Measurements from ENCODE around the gene ZMPSTE24. TPM values are rescaled to one million over a fixed set of nuclear protein-coding genes. Genes with fewer than 3 reads are reported as not detected.

ZMPSTE24 gene
- polyA plus RNA-seq, 2 of the 4 experiments (the other 2 are of a cell fraction): 44.3 to 61.3 TPM

DNA sequence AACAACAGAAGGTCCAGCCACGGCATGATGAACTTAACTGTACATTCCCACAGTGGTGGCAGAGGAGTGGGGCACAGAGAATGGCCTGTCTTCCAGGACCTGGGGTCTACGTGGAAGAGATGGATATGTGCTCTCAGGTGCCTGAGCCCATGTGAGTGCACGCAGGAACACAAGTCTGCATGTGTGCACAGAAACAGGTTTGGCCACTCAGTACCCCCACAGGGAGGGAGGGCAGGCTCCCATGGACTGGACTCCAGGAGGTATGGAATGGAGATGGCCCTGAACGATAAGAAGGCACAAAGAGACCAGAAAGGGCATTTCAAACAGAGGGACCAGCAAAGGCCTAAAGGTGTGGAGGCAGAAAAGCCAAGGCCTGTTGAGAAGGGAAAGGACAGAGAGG, 48.3 kb downstream of the ZMPSTE24 start:
- ChIA-PET CTCF (interaction anchor here (0.6 to 1.6 kb wide), 6 partner anchors 9 to 1199 kb away, joined by 3 to 5 read pairs (median 4); no protein-coding TSS in a partner anchor), POLR2A (no interaction called here)
- no peaks in the 10 kb centered on the region for H3K4me1 ChIP-seq
- H3K27ac ChIP-seq: no peak overlapping the region
- ATAC-seq: no peak
- no peak for DNase-seq (ENCODE audit: low read depth in 1 of 2, low spot score in 1 of 2)
- no peak overlapping the region for H3K4me2 ChIP-seq
- FAIRE-seq: no peak
- WGBS (ENCODE audit: missing lambda C conversion rate): 59% methylated on average over 2 of the region's 4 CpGs
- TF ChIP-seq BHLHE40 (IDR thresholded peaks at IDR 0.05; ENCODE audit: low read depth, low read length) (no peak), EHF (CRISPR knock-in tag; IDR thresholded peaks at IDR 0.05) (no peak), RCOR1 (IDR thresholded peaks at IDR 0.05; ENCODE audit: low read depth, low read length) (no peak), HEYL (CRISPR knock-in tag; IDR thresholded peaks at IDR 0.05) (no peak), ZSCAN20 (CRISPR knock-in tag; IDR thresholded peaks at IDR 0.05) (no peak), CHD2 (IDR thresholded peaks at IDR 0.05; ENCODE audit: low read length, partially characterized antibody) (no peak), POLR2A (IDR thresholded peaks at IDR 0.05; ENCODE audit: low read length) (no peak), HOXB13 (CRISPR knock-in tag; IDR thresholded peaks at IDR 0.05; ENCODE audit: low read depth) (no peak), HOXA7 (CRISPR knock-in tag; IDR thresholded peaks at IDR 0.05) (no peak), TFCP2L1 (CRISPR knock-in tag; IDR thresholded peaks at IDR 0.05) (no peak), NFE2L2 (conservative IDR thresholded peaks at IDR 0.05; ENCODE audit: low read length) (no peak)
- no peak overlapping the region for H3K4me3 ChIP-seq
- no peaks in the 10 kb centered on the region for H3K9me3 ChIP-seq

DNA sequence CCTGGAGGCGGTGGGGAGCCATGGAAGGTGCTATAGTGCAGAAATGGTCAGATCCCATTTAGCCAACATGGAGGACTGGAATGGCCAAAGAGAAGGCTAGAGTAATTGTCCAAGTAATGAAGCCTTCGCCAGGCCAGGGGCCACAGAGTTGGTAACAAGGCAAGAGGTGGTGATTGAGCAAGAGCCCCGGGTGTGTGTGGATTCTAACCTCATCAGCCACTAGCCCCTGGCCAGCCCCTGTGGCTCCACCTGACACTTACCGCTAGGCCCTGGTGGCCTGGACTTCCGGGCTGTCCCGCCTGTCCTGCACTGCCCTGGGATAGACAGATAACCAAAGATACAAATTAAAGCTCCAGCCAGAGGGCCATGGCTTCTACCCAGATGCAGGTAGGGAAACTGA, 49.1 kb downstream of the ZMPSTE24 start:
- Histone ChIP-seq H3K27ac (no peak overlapping the region), H3K4me1 (no peaks in the 10 kb centered on the region), H3K9me3 (no peaks in the 10 kb centered on the region), H3K4me2 (no peak overlapping the region), H3K4me3 (no peak overlapping the region)
- DNase-seq (ENCODE audit: low read depth in 1 of 2, low spot score in 1 of 2) (no peak), ATAC-seq (no peak), FAIRE-seq (no peak)
- WGBS (ENCODE audit: missing lambda C conversion rate): 86% methylated on average over 6 of the region's 6 CpGs
- no peak for TF ChIP-seq HEYL (CRISPR knock-in tag; IDR thresholded peaks at IDR 0.05)
- CTCF ChIA-PET: interaction anchor here (0.7 to 1.6 kb wide), 3 partner anchors 8 to 242 kb away, joined by 3 to 5 read pairs (median 3); no protein-coding TSS in a partner anchor
- POLR2A ChIA-PET: no interaction called here

- DNase-seq (ENCODE audit: low read depth in 1 of 2, low spot score in 1 of 2): no peak
- no peak for FAIRE-seq
- ChIA-PET CTCF (no interaction called here), POLR2A (no interaction called here)
- Histone ChIP-seq H3K9me3 (no peaks in the 10 kb centered on the region), H3K4me2 (no peak overlapping the region), H3K4me3 (no peak overlapping the region), H3K4me1 (no peaks in the 10 kb centered on the region), H3K27ac (no peak overlapping the region)
- WGBS (ENCODE audit: missing lambda C conversion rate): 76% methylated on average over 1 of the region's 6 CpGs
- TF ChIP-seq TFCP2L1 (CRISPR knock-in tag; IDR thresholded peaks at IDR 0.05) (no peak), CBX2 (IDR thresholded peaks at IDR 0.05; ENCODE audit: borderline replicate concordance, low read depth) (no peak), KDM5A (IDR thresholded peaks at IDR 0.05) (no peak), EP300 (IDR thresholded peaks at IDR 0.05) (no peak), CEBPB (IDR thresholded peaks at IDR 0.05) (no peak)
- ATAC-seq: no peak; a peak in 1 of 6 replicates
These were observed 50.1 kb downstream of the ZMPSTE24 start for GRCh38 chr1:40308036-40308727.

GRCh38 chr1:40309374-40310128, 51.5 kb downstream of the ZMPSTE24 start:
- FAIRE-seq (no peak), ATAC-seq (no peak), DNase-seq (ENCODE audit: low read depth in 1 of 2, low spot score in 1 of 2) (no peak)
- no peaks in the 10 kb centered on the region for H3K4me1 ChIP-seq
- WGBS (ENCODE audit: missing lambda C conversion rate): 61% methylated on average over 5 of the region's 8 CpGs
- ChIA-PET CTCF (no interaction called here), POLR2A (no interaction called here)
- no peaks in the 10 kb centered on the region for H3K9me3 ChIP-seq
- no peak overlapping the region for H3K4me3 ChIP-seq
- H3K27ac ChIP-seq: no peak overlapping the region
- no peak overlapping the region for H3K4me2 ChIP-seq
- TF ChIP-seq REST (IDR thresholded peaks at IDR 0.05): no peak
- TF ChIP-seq KDM1A (IDR thresholded peaks at IDR 0.05; ENCODE audit: low read depth): no peak
- no peak for TF ChIP-seq MAFK (IDR thresholded peaks at IDR 0.05; ENCODE audit: partially characterized antibody)
- TF ChIP-seq EHF (CRISPR knock-in tag; IDR thresholded peaks at IDR 0.05): no peak
- no peak for TF ChIP-seq FOSL2 (IDR thresholded peaks at IDR 0.05)
- TF ChIP-seq FOSL2 (CRISPR knock-in tag; IDR thresholded peaks at IDR 0.05): no peak
- no peak for TF ChIP-seq CEBPB (IDR thresholded peaks at IDR 0.05)
- no peak for TF ChIP-seq CTCF (IDR thresholded peaks at IDR 0.05)
- TF ChIP-seq CBX8 (IDR thresholded peaks at IDR 0.05): no peak
- no peak for TF ChIP-seq TFCP2L1 (CRISPR knock-in tag; IDR thresholded peaks at IDR 0.05)
- TF ChIP-seq, protein P1, sequence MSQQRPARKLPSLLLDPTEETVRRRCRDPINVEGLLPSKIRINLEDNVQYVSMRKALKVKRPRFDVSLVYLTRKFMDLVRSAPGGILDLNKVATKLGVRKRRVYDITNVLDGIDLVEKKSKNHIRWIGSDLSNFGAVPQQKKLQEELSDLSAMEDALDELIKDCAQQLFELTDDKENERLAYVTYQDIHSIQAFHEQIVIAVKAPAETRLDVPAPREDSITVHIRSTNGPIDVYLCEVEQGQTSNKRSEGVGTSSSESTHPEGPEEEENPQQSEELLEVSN (IDR thresholded peaks at IDR 0.05; ENCODE audit: borderline replicate concordance, low read depth): no peak
- no peak for TF ChIP-seq RARB (CRISPR knock-in tag; IDR thresholded peaks at IDR 0.05)
- TF ChIP-seq MAZ (IDR thresholded peaks at IDR 0.05; ENCODE audit: borderline replicate concordance, low read depth, low read length): no peak

All from A549 (cell line).